Endothelial cell of umbilical vein (primary cell): ENCODE results near the gene PUDP. TPM values are rescaled to one million over a fixed set of nuclear protein-coding genes. Genes with fewer than 3 reads are reported as not detected.
"Not testable (repeated sequence)": the region's sequence is repeated elsewhere in the genome, so short reads cannot be mapped to it uniquely, and the experiment has no call there.

Experiments
- BruUV-seq: library from RNA; stranded (reverse); fragments of 400-500 nt; replicated peaks from 2 replicates; lab custom pipeline; 2021; lab: Mats Ljungman, UMichigan
- CTCF ChIA-PET: fragments of 300-600, 350-600 bp; sonication (Branson Sonifier 250); formaldehyde crosslinking; loops from one replicate; lab custom pipeline; 2021; ENCODE audit warnings: antibody characterized with exemption, inconsistent platforms; lab: Charles Lee
- POLR2A ChIA-PET: fragments of 300-600, 350-600 bp; sonication (Branson Sonifier 250); formaldehyde crosslinking; loops from one replicate; lab custom pipeline; 2021; ENCODE audit warnings: antibody characterized with exemption, inconsistent platforms; lab: Charles Lee
- DNase-seq: peaks from one replicate; pipeline ENCODE4 v3.0.0-alpha.2; 2011; ENCODE audit warnings: low read depth, low spot score
- FAIRE-seq: peaks from 2 replicates; lab custom pipeline; 2011; peaks lifted over from hg19 to GRCh38; lab: Jason Lieb, UNC
- H2AFZ ChIP-seq: 2 replicates; pipeline ENCODE4 v1.6.0; 2012; ENCODE audit warnings: low read depth, low read length, control low read depth, inconsistent platforms
- H3K27ac ChIP-seq: 2 replicates; pipeline ENCODE4 v1.5.1; 2011; ENCODE audit warnings: low read depth, mild to moderate bottlenecking, control low read depth, low read length, moderate library complexity; ENCODE audit not compliant: insufficient read depth
- H3K27me3 ChIP-seq, 2 experiments: 2 replicates each; pipeline versions ENCODE4 v1.6.0 to v1.6.1; 2011; ENCODE audit warnings: low read length in 2 of 2, mixed read lengths in 1 of 2; ENCODE audit not compliant: control insufficient read depth in 2 of 2, insufficient read depth in 2 of 2
- H3K36me3 ChIP-seq, 2 experiments: 2 replicates in 1 of 2; 3 replicates in 1 of 2; pipeline ENCODE4 v1.5.1; 2011; ENCODE audit warnings: low read length in 2 of 2, mild to moderate bottlenecking in 1 of 2, moderate library complexity in 1 of 2; ENCODE audit not compliant: control insufficient read depth in 2 of 2, insufficient read depth in 2 of 2; ENCODE audit errors: extremely low read depth in 1 of 2
- H3K4me1 ChIP-seq: 3 replicates; pipeline ENCODE4 v1.5.1; 2011; ENCODE audit warnings: mild to moderate bottlenecking, low read length; ENCODE audit not compliant: control insufficient read depth, insufficient read depth; ENCODE audit errors: extremely low read depth
- H3K4me2 ChIP-seq: 2 replicates; pipeline ENCODE4 v1.6.1; 2011; ENCODE audit warnings: low read length, control low read depth, mixed read lengths; ENCODE audit not compliant: insufficient read depth
- H3K4me3 ChIP-seq, 3 experiments: fragments of 200-600 bp in 1 of 3; sonication (generic), shearing (Covaris generic) in 1 of 3; replicated peaks in 1 of 3; 2 replicates each; pipeline ENCODE4 v1.5.1; 2011 to 2016; ENCODE audit warnings: control low read depth in 3 of 3, low read length in 3 of 3, mild to moderate bottlenecking in 2 of 3, inconsistent platforms in 1 of 3, low read depth in 1 of 3, moderate library complexity in 1 of 3; ENCODE audit not compliant: insufficient read depth in 1 of 3
- H3K79me2 ChIP-seq: 2 replicates; pipeline ENCODE4 v1.6.0; 2012; ENCODE audit warnings: low read length, inconsistent platforms; ENCODE audit not compliant: control insufficient read depth, insufficient read depth
- H3K9ac ChIP-seq: replicated peaks from 2 replicates; pipeline ENCODE3; 2011; ENCODE audit warnings: low read length, control low read depth; ENCODE audit not compliant: insufficient read depth; ENCODE audit errors: extremely low read depth
- H3K9me1 ChIP-seq: replicated peaks from 3 replicates; pipeline ENCODE4 v1.6.0; 2011; ENCODE audit warnings: mild to moderate bottlenecking, low read length; ENCODE audit not compliant: control insufficient read depth, insufficient read depth; ENCODE audit errors: extremely low read depth
- H3K9me3 ChIP-seq: replicated peaks from 2 replicates; pipeline ENCODE4 v1.5.1; 2012; ENCODE audit warnings: low read length, inconsistent platforms; ENCODE audit not compliant: control insufficient read depth, insufficient read depth
- H4K20me1 ChIP-seq: replicated peaks from 2 replicates; pipeline ENCODE3; 2011; ENCODE audit warnings: mild to moderate bottlenecking, low read length; ENCODE audit not compliant: control insufficient read depth, insufficient read depth; ENCODE audit errors: extremely low read depth
- GATA2 ChIP-seq: IDR thresholded peaks from 2 replicates; pipeline ENCODE4 v1.7.0; 2011; ENCODE audit warnings: low read depth, mild to moderate bottlenecking, moderate library complexity, mixed read lengths, low read length; ENCODE audit not compliant: insufficient read length, insufficient read depth
- MAX ChIP-seq: IDR thresholded peaks from 2 replicates; pipeline ENCODE4 v1.6.1; 2011; ENCODE audit not compliant: insufficient read depth, insufficient read length
- POLR2AphosphoS5 ChIP-seq: IDR thresholded peaks from 2 replicates; pipeline ENCODE4 v1.6.1; 2012; ENCODE audit warnings: low read depth, mild to moderate bottlenecking, control low read depth, low read length, moderate library complexity; ENCODE audit not compliant: insufficient read depth
- dilution Hi-C: fragments of 300-500 bp; cut with MboI; formaldehyde crosslinking; loops from one replicate; pipeline ENCODE4 v1.15.0; 2019; ENCODE audit warnings: low sequenced_read_pairs; ENCODE audit not compliant: extremely low pct_ligation_motif_present
- intact Hi-C: fragments of 100-400 bp; cut with micrococcal nuclease; formaldehyde crosslinking; loops from one replicate; pipeline ENCODE4 v1.10.0; 2022
- polyA plus RNA-seq, 4 experiments: library from polyadenylated mRNA; depleted of rRNA in 3 of 4; stranded (reverse) in 3 of 4; unstranded in 1 of 4; fragments of >200 nt; gene quantifications; 2 replicates each; pipeline versions ENCODE4 v1.2.1 to v1.2.3, GENCODE V29; 2011 to 2012; ENCODE audit warnings: missing spikeins in 1 of 4
- total RNA-seq: library from RNA; stranded (reverse); gene quantifications from 2 replicates; pipeline ENCODE4 v1.2.3, GENCODE V29; 2021

The PUDP gene
- total and polyA plus RNA-seq, 2 donors (not counting 3 experiments of a cell fraction or from before 2014, with no cell fraction given): 17.3 to 22.5 TPM

DNA sequence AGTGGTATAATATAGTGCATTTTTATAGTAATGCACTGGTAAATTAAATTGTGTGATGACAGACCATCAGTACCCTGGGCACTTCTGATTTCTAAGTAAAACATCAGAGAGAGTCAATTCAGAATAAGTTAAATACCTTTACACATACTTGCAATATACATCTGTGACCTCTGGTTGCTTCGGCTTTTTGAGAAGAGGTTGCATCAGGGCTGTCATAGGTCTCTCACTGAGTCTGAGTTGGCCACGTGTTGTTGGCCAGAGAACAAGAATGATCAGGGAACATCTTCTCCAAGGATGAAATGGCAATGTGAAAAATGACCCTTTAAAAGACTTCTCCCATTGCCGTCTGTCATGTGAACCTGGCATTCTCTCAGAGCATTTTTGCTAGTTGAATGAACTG lies 36.9 kb upstream of the PUDP start:
- H3K27me3 ChIP-seq: no peaks in the 10 kb centered on the region
- H3K9ac ChIP-seq: no peak overlapping the region
- BruUV-seq: no TSS peak
- H3K4me1 ChIP-seq: no peaks in the 10 kb centered on the region
- H3K4me3 ChIP-seq: no peak overlapping the region
- no peak for TF ChIP-seq MAX
- FAIRE-seq: no peak
- H3K36me3 ChIP-seq: no peaks in the 10 kb centered on the region
- H3K4me2 ChIP-seq: no peak overlapping the region
- intact Hi-C loops (no loop called here), dilution Hi-C loops (no loop called here)
- H4K20me1 ChIP-seq: no peaks in the 10 kb centered on the region
- H2AFZ ChIP-seq: no peak overlapping the region
- no peaks in the 10 kb centered on the region for H3K9me3 ChIP-seq
- no peak overlapping the region for H3K27ac ChIP-seq
- no peaks in the 10 kb centered on the region for H3K9me1 ChIP-seq
- ChIA-PET POLR2A (no interaction called here), CTCF (no interaction called here)
- no peak for DNase-seq
- H3K79me2 ChIP-seq: no peaks in the 10 kb centered on the region

- BruUV-seq: no TSS peak
- H3K27ac ChIP-seq: no peak overlapping the region
- dilution Hi-C loops: no loop called here
Measured at GRCh38 chrX:7179446-7179845, 31.5 kb upstream of the PUDP start.

GRCh38 chrX:7178859-7179258 lies 30.9 kb upstream of the PUDP start:
- intact Hi-C loops, FAIRE-seq, H3K4me1 ChIP-seq, POLR2A ChIA-PET, H3K27ac ChIP-seq, CTCF ChIA-PET, H3K9me3 ChIP-seq, H3K9ac ChIP-seq, DNase-seq, BruUV-seq, H3K9me1 ChIP-seq, H3K79me2 ChIP-seq, H2AFZ ChIP-seq, H4K20me1 ChIP-seq, dilution Hi-C loops, H3K4me2 ChIP-seq, H3K36me3 ChIP-seq, H3K27me3 ChIP-seq, H3K4me3 ChIP-seq: not testable (repeated sequence)

More at GRCh38 chrX:7179446-7179845, 31.5 kb upstream of the PUDP start:
- H3K4me3 ChIP-seq: no peak overlapping the region
- no peaks in the 10 kb centered on the region for H4K20me1 ChIP-seq
- H3K4me1 ChIP-seq: no peaks in the 10 kb centered on the region
- H3K36me3 ChIP-seq: no peaks in the 10 kb centered on the region
- no peaks in the 10 kb centered on the region for H3K9me1 ChIP-seq
- H3K27me3 ChIP-seq: no peaks in the 10 kb centered on the region
- TF ChIP-seq GATA2 (no peak), POLR2AphosphoS5 (no peak)
- H2AFZ ChIP-seq: no peak overlapping the region
- no peaks in the 10 kb centered on the region for H3K9me3 ChIP-seq
- no peak overlapping the region for H3K9ac ChIP-seq
- intact Hi-C loops: no loop called here
- POLR2A ChIA-PET: no interaction called here
- DNase-seq (no peak), FAIRE-seq (no peak)
- H3K4me2 ChIP-seq: no peak overlapping the region
- CTCF ChIA-PET: no interaction called here
- no peaks in the 10 kb centered on the region for H3K79me2 ChIP-seq
